ENCODE data around the gene NUCB1.

NUCB1 gene

GRCh38 chr19:48962029-48962848, 62.1 kb downstream of the NUCB1 start:
- no peak for DNase-seq (ENCODE audit: low read depth, low spot score)

GRCh38 chr19:48962849-48963165, 62.7 kb downstream of the NUCB1 start:
- no peak for DNase-seq (ENCODE audit: low read depth, low spot score)

- no peak for DNase-seq (ENCODE audit: low read depth, low spot score)
Observed at GRCh38 chr19:48963371-48964204, 63.5 kb downstream of the NUCB1 start.

GRCh38 chr19:48964205-48965039, 64.3 kb downstream of the NUCB1 start:
- no peak for DNase-seq (ENCODE audit: low read depth, low spot score)

- peak; percentile 83 for DNase-seq (ENCODE audit: low read depth, low spot score)
Observed at GRCh38 chr19:48965040-48965805, 65.1 kb downstream of the NUCB1 start, which contains the start of gene FTL. TSS of gene FTL (plus strand) at chr19:48965309. CDS start at chr19:48965508, 199 bp downstream.

GRCh38 chr19:48965806-48966540, 65.9 kb downstream of the NUCB1 start:
- DNase-seq (ENCODE audit: low read depth, low spot score) = no peak

- DNase-seq (ENCODE audit: low read depth, low spot score) = no peak
Observed at GRCh38 chr19:48966541-48967345, 66.6 kb downstream of the NUCB1 start.

GRCh38 chr19:48967346-48968178, 67.5 kb downstream of the NUCB1 start:
- DNase-seq (ENCODE audit: low read depth, low spot score) = no peak

- no peak for DNase-seq (ENCODE audit: low read depth, low spot score)
Observed at GRCh38 chr19:48968179-48968661, 68.1 kb downstream of the NUCB1 start.

GRCh38 chr19:48968813-48969218, 68.7 kb downstream of the NUCB1 start:
- no peak for DNase-seq (ENCODE audit: low read depth, low spot score)

- DNase-seq (ENCODE audit: low read depth, low spot score) = no peak
Observed at GRCh38 chr19:48969276-48970138, 69.4 kb downstream of the NUCB1 start.

GRCh38 chr19:48970139-48970766, 70.1 kb downstream of the NUCB1 start:
- DNase-seq (ENCODE audit: low read depth, low spot score) = no peak

- DNase-seq (ENCODE audit: low read depth, low spot score) = no peak
Observed at GRCh38 chr19:48970923-48971395, 70.8 kb downstream of the NUCB1 start.

All from smooth muscle cell of the brain vasculature (primary cell).